ENCODE measurements around the gene SMC2. TPM values are rescaled to one million over a fixed set of nuclear protein-coding genes. Genes with fewer than 3 reads are reported as not detected.

SMC2 gene
- total and polyA plus RNA-seq, 3 donors from 2014 or later = 6.1 to 25.9 (median 18.6) TPM

DNA sequence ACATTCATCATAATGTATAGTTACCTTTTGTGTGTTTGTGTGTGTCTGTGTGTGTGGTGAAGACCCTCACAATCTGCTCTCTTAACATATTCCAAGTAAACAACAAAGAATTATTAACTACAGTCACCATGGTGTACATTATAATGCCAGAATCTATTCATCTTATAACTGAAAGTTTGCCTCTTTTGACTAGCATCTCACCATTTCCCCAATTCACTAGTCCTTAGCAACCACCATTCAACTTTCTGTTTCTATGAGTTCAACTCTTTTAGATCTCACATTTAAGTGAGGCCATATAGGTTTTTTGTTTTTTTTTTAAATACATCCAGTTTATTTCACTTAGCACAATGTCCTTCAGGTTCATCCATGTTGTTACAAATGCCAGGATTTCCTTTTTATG is 83.6 kb downstream of the SMC2 start:
- TF ChIP-seq CTCF (IDR thresholded peaks at IDR 0.05) (no peak), POLR2A (IDR thresholded peaks at IDR 0.05) (no peak)
- Histone ChIP-seq H3K4me1 (no peaks in the 10 kb centered on the region), H3K4me3 (no peak overlapping the region), H3K9me3 (no peaks in the 10 kb centered on the region), H3K27ac (no peak overlapping the region), H3K36me3 (ENCODE audit: low read depth, missing control alignments) (no peaks in the 10 kb centered on the region), H3K27me3 (no peaks in the 10 kb centered on the region)
- no peak for DNase-seq
- intact Hi-C loops (cut with DNase I; ENCODE audit: low total_unique reads) = no loop called here
